SW480 (cell line): ENCODE data around the gene ENO2.

Experiments used
- DNase-seq: peaks from one replicate; pipeline ENCODE4 v3.0.0-alpha.2; 2016; ENCODE audit warnings: low spot score

Gene ENO2

GRCh38 chr12:6948873-6949594 lies 34.7 kb downstream of the ENO2 start:
- no peak for DNase-seq

DNA sequence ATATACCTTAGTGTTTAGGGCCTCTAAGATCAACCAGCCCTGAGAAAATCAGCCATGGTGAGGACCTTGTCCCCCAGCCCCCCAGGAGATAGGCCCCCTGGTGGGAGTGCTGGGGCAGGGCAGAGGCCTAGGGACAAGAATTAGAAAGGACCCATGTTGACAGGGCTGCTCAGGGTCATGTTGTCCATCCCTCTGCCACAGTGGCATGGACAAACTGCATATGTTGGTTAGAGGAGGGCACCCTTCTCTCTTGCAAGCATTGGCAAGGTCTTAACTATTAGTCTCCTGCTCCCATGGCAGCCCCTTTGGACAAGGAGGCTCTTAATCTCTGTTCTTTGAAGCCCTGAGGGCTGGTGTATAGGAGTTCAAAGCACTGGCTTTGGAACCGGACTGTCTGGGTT lies 36.0 kb downstream of the ENO2 start:
- DNase-seq = no peak

DNA sequence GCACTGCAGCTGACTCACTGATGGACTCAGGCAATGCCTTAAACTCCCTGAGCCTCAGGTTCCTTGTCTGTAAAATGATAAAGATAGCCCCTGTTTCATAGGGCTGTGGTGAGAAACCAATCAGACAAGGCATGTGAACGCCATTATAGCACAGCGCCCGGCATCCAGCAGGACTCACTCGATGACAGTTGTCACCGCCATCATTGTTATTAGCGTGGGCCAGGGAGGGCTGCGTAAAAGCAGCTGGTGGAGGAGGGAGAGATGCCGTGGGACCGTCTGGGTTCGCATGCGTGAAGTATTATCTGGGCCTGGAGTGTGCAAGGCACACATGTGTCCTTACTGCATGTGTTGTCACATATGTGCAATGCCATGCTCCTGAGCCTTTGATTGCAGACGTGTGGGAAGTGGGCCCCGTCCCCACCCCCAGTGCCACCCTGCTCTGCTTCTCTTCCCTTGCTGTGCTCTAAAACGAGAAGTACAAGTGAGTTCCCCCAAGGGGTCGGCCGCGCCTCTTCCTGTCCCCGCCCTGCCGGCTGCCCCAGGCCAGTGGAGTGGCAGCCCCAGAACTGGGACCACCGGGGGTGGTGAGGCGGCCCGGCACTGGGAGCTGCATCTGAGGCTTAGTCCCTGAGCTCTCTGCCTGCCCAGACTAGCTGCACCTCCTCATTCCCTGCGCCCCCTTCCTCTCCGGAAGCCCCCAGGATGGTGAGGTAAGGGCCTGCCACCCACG lies 36.6 kb downstream of the ENO2 start, which contains the start of gene PTPN6:
Gene PTPN6 (plus strand): TSS at position 546 of the 730 bp plus-strand sequence. CDS start 157 bp downstream, at position 703.
- DNase-seq = no peak

DNA sequence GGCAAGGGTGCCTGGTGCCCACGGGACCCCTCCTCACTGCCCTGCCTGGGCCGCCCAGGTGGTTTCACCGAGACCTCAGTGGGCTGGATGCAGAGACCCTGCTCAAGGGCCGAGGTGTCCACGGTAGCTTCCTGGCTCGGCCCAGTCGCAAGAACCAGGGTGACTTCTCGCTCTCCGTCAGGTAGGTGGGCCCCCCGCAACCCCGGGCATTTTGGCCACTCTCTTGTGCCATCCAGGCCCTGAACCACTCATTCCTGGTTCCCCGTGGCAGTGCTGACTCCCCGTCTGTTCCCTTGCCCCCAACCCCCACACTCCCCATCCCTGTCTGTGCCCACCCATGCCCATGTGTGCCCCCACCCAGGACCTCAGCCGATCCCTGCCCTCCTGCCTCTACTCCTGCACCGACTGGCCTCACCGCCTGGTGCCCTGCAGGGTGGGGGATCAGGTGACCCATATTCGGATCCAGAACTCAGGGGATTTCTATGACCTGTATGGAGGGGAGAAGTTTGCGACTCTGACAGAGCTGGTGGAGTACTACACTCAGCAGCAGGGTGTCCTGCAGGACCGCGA lies 37.3 kb downstream of the ENO2 start:
- no peak for DNase-seq

GRCh38 chr12:6952121-6952862 lies 37.9 kb downstream of the ENO2 start:
- no peak for DNase-seq

- no peak for DNase-seq
These were observed 38.6 kb downstream of the ENO2 start for GRCh38 chr12:6952863-6953441.

GRCh38 chr12:6953442-6954315 lies 39.3 kb downstream of the ENO2 start:
- no peak for DNase-seq

- no peak for DNase-seq
These were observed 40.1 kb downstream of the ENO2 start for GRCh38 chr12:6954316-6955107.

DNA sequence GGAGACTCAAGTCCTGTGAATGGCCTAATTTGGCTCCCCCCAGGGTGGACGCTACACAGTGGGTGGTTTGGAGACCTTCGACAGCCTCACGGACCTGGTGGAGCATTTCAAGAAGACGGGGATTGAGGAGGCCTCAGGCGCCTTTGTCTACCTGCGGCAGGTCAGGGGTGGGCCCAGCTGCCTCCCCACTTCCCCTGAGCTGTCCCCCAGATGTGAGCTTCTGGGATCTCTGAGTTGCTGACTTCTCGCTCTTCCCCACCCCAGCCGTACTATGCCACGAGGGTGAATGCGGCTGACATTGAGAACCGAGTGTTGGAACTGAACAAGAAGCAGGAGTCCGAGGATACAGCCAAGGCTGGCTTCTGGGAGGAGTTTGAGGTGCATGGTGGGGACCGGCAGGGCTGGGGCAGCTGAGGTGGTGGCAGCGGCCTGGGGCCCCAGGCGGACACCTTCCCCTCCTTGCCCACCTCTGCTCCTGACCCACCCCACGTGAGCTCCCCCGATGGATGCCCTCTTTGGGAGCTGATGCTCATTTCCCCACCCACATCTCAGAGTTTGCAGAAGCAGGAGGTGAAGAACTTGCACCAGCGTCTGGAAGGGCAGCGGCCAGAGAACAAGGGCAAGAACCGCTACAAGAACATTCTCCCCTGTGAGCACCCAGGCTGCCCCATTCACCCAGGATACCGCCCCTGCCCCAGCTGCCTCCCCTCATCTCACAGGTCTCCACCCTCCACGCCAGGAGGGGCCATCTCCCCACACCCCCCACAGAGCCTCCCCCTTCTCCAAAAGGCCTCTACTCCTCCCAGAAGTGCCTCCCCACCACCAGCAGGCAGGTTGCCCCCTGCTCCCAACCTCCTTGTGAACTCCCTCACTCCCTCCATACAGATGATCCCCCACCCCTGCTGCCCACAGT lies 41.0 kb downstream of the ENO2 start:
- no peak for DNase-seq

DNA sequence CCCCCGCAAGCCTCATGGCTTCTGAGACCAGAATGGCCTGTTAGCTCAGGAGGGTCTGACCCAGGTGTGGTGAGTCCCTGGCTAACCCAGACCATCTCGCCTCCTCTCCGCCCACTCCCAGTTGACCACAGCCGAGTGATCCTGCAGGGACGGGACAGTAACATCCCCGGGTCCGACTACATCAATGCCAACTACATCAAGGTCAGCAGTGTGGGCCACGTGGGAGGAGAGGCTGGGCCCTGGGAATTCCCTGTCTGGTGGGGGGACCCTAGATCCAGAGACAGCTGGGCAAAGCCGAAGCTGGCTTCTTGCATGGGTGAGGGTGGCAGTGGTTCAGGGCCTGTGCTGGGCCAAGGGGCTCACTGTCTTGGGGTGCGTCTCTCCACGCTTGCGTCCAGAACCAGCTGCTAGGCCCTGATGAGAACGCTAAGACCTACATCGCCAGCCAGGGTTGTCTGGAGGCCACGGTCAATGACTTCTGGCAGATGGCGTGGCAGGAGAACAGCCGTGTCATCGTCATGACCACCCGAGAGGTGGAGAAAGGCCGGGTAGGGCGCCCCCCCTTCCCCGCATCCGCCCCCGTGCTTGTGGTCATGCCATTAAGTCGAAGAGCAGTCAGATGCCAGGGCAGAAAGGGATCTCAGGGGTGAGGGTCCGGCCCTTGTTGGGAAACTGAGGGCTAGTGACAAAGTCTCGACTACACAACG lies 41.8 kb downstream of the ENO2 start:
- DNase-seq = no peak

DNA sequence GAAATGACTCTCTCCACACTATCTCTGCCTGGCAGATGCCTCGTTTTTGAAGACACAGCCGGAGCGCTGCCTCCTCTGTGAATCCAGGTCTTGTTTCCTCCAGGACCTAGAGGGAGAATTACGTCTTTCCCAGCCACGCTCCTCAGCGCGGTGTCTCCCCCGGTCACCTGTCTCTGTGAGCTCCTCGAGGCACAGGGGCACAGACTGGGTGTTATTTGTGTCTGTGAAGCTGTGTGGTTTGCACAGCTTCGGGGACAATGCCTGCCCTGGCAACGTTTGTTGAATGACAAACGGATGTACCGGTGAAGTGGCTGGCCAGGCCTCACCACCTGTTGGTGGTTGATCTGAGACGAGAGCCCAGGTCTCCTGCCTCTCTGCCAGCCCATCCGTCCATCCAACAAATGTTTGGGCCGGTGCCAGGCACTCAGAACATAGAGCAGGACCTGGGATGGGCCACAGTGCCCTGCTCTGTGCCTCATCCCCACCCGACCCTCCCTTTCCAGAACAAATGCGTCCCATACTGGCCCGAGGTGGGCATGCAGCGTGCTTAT lies 42.8 kb downstream of the ENO2 start:
- no peak for DNase-seq

- DNase-seq = no peak
These were observed 43.6 kb downstream of the ENO2 start for GRCh38 chr12:6957741-6958608.

DNA sequence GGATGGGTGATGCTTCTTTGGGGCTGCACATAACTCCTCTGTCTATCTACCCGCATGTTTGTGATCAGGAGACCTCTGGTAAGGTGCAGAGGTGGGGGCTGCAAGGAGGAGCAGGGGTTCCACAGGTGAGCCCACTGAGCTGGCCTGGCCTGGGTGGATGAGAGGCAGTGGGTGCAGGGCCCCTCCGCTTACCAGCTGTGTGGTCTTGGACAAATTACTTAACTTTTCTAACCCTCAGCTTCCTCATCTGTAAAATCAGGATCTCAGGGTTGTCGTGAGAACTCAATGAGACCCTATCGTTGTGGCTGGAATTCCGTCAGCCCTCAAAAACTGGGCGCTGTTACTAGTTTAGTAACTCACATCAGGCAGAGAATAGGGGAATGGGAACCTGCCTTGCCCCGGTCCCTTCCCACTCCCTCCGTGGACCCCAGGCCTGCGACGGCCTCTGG lies 44.3 kb downstream of the ENO2 start:
- DNase-seq = no peak

DNA sequence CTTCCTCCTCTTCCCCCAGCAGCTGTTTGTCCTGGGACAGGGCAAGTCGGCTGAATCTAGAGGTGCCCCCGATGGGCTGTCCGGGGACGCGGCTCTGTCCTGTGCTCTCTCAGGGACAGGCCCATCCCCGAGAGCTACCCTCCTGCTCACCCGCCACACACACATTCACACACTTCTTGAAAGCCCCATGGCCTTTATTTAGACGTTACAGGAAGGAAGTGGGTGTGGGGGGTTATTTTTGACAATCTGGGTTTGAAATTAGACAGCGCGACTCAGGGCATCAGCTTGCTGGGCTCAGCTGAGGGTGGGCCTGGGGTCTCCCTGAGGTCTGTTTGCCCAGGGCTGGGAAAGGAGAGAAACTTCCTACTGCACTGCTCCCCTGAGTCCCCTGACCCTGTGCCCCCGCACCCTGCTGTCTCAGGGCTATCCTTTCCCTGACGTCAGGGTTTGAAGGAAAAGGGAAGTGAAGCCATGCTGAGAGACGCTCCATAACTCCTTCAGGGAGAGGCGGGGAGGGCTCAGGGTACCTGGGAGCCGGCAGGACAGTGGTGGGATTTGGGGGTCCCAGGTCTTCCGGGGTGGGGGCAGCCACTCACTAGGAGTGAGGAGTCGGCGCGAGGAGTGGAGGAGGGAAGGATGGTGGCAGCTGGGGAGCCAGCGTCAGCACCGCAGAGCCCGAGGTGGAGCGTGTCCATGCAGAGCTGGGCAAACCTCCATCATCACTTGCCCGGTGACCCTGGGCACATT lies 44.9 kb downstream of the ENO2 start:
- DNase-seq = no peak

- DNase-seq = no peak
These were observed 45.6 kb downstream of the ENO2 start for GRCh38 chr12:6959805-6960592.
